Liver (tissue), 3 donors: ENCODE measurements around the gene FZR1.

Experiments
- RAD21 ChIP-seq, 2 donors: IDR thresholded peaks; 2 replicates each; pipeline ENCODE4 v1.6.1; 2016; ENCODE audit warnings: antibody characterized with exemption in 2 of 2, mild to moderate bottlenecking in 2 of 2
- SP1 ChIP-seq: IDR thresholded peaks from 2 replicates; pipeline ENCODE4 v1.6.1; 2018; ENCODE audit warnings: antibody characterized with exemption, mild to moderate bottlenecking
- YY1 ChIP-seq: IDR thresholded peaks from 2 replicates; pipeline ENCODE4 v1.6.1; 2016; ENCODE audit warnings: antibody characterized with exemption, mild to moderate bottlenecking
- TF ChIP-seq, protein P1 (sequence below): fragments of 150-350 bp; IDR thresholded peaks from 2 replicates; pipeline ENCODE4 v1.5.1; 2017; ENCODE audit warnings: improper control_type of control experiment, low read depth, low read length; ENCODE audit not compliant: missing input control
- donor health status: healthy.
- donor health status: healthy.

DNA sequence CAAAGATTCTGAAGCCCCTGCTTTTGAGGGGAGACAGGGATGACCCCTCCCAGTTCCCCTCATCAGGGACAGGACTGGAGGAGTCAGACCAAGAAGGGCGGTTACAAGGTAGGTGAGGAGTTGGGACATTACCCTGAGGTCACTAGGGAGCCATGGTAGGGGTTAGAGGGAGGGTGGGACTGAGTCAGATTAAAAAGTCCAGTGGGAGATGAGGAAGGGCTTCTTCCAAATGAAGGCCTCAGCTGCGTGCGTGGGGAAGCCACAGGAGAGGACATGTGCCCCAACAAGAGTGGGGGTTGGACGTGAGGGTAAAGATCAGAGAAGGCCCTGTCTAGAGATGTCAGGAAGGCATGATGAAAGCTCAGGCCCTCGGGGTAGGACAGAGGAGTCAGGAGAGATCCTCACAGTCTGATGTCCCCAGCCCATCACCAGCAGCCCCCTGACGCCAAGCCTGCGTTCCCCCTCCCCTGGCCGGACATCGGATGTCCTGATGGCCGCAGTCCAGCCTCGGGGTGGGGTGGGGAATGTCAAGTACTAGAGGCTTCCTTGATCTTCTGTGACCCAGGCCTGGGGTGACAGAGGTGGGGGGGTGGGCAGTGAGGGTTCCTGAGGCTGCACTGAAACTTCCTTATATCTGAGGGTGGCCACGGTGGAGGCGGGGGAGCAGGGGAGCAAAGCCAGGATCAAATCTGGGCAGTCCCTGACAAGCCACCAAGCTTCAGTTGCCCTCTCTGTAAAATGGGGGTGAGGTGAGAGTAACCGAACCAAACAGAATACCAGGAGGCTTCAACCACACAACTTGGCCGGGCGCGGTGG is 57.8 kb downstream of the FZR1 start:
- TF ChIP-seq, protein P1, sequence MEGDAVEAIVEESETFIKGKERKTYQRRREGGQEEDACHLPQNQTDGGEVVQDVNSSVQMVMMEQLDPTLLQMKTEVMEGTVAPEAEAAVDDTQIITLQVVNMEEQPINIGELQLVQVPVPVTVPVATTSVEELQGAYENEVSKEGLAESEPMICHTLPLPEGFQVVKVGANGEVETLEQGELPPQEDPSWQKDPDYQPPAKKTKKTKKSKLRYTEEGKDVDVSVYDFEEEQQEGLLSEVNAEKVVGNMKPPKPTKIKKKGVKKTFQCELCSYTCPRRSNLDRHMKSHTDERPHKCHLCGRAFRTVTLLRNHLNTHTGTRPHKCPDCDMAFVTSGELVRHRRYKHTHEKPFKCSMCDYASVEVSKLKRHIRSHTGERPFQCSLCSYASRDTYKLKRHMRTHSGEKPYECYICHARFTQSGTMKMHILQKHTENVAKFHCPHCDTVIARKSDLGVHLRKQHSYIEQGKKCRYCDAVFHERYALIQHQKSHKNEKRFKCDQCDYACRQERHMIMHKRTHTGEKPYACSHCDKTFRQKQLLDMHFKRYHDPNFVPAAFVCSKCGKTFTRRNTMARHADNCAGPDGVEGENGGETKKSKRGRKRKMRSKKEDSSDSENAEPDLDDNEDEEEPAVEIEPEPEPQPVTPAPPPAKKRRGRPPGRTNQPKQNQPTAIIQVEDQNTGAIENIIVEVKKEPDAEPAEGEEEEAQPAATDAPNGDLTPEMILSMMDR = no peak
- TF ChIP-seq YY1 = no peak
- TF ChIP-seq SP1 = no peak
- no peak for TF ChIP-seq RAD21 (IDR thresholded peaks at IDR 0.05)
